CD4-positive, alpha-beta memory T cell (primary cell): ENCODE data around the gene METRNL. TPM values are rescaled to one million over a fixed set of nuclear protein-coding genes. Genes with fewer than 3 reads are reported as not detected.
"Not testable (repeated sequence)": the region's sequence is repeated elsewhere in the genome, so short reads cannot be mapped to it uniquely, and the experiment has no call there.

ENCODE experiments used
- CTCF ChIA-PET: fragments of 350-600 bp; sonication (Branson Sonifier 250); formaldehyde crosslinking; loops from one replicate; lab custom pipeline; 2021; ENCODE audit warnings: inconsistent platforms; ENCODE audit not compliant: partially characterized antibody; lab: Charles Lee
- POLR2A ChIA-PET: fragments of 350-600 bp; sonication (Branson Sonifier 250); formaldehyde crosslinking; loops from one replicate; lab custom pipeline; 2021; ENCODE audit not compliant: partially characterized antibody; lab: Charles Lee
- DNase-seq, 5 donors: peaks; one replicate each; pipeline versions ENCODE4 v3.0.0 to v3.0.0-alpha.2; 2020 to 2022; ENCODE audit warnings: mixed read lengths in 1 of 5
- H3K27ac ChIP-seq: one replicate; pipeline ENCODE4 v1.7.0; 2013; ENCODE audit warnings: low read depth, low read length
- H3K27me3 ChIP-seq: 2 replicates; pipeline ENCODE4 v1.7.0; 2013; ENCODE audit warnings: mild to moderate bottlenecking, low read length, moderate library complexity; ENCODE audit not compliant: insufficient read depth
- H3K36me3 ChIP-seq: 2 replicates; pipeline ENCODE4 v1.7.0; 2013; ENCODE audit warnings: mild to moderate bottlenecking, low read length, moderate library complexity; ENCODE audit not compliant: insufficient read depth
- H3K4me1 ChIP-seq: 2 replicates; pipeline ENCODE4 v1.7.0; 2013; ENCODE audit warnings: mild to moderate bottlenecking, low read length, moderate library complexity; ENCODE audit not compliant: insufficient read depth
- H3K4me3 ChIP-seq, 2 donors: one replicate each; pipeline ENCODE4 v1.7.0; 2013; ENCODE audit warnings: low read length in 2 of 2, mild to moderate bottlenecking in 1 of 2
- H3K9me3 ChIP-seq, 2 donors: one replicate each; pipeline ENCODE4 v1.7.0; 2013; ENCODE audit warnings: low read length in 2 of 2, control low read depth in 1 of 2; ENCODE audit not compliant: control insufficient read depth in 1 of 2
- H3K27ac Mint-ChIP-seq, 7 donors: one replicate each; pipeline ENCODE4 v1.8.0; 2020 to 2021; ENCODE audit warnings: mixed read lengths in 7 of 7, mild to moderate bottlenecking in 6 of 7, inconsistent platforms in 3 of 7, moderate library complexity in 3 of 7
- H3K27me3 Mint-ChIP-seq, 2 donors: one replicate each; pipeline ENCODE4 v1.8.0; 2020 to 2021; ENCODE audit warnings: mixed read lengths in 2 of 2
- H3K36me3 Mint-ChIP-seq, 2 donors: one replicate each; pipeline ENCODE4 v1.8.0; 2020 to 2021; ENCODE audit warnings: mixed read lengths in 2 of 2, inconsistent platforms in 1 of 2, mild to moderate bottlenecking in 1 of 2
- H3K4me1 Mint-ChIP-seq, 4 donors: one replicate each; pipeline ENCODE4 v1.8.0; 2020 to 2021; ENCODE audit warnings: mixed read lengths in 4 of 4, mild to moderate bottlenecking in 1 of 4
- H3K4me3 Mint-ChIP-seq, 8 donors: one replicate each; pipeline ENCODE4 v1.8.0; 2020 to 2021; ENCODE audit warnings: mixed read lengths in 8 of 8, mild to moderate bottlenecking in 7 of 8, moderate library complexity in 6 of 8, inconsistent platforms in 3 of 8
- H3K9me3 Mint-ChIP-seq, 8 donors: one replicate each; pipeline ENCODE4 v1.8.0; 2020 to 2021; ENCODE audit warnings: mixed read lengths in 8 of 8, mild to moderate bottlenecking in 5 of 8, inconsistent platforms in 3 of 8, moderate library complexity in 1 of 8
- intact Hi-C: fragments of 100-400 bp; cut with micrococcal nuclease; formaldehyde crosslinking; loops from one replicate; pipeline ENCODE4 v1.15.1; 2023
- polyA plus RNA-seq, 2 donors: library from polyadenylated mRNA; unstranded; fragments of 300-500 nt; fragmentation: Illumina TruSeq; gene quantifications; one replicate each; pipeline ENCODE4 v1.2.3, GENCODE V29; 2021
- total RNA-seq, 2 experiments: library from RNA; stranded (reverse); gene quantifications; one replicate each; pipeline ENCODE4 v1.2.3, GENCODE V29; 2021

METRNL gene
- total and polyA plus RNA-seq, 4 experiments from 2014 or later: 0.67 to 6.5 (median 4.0) TPM

DNA sequence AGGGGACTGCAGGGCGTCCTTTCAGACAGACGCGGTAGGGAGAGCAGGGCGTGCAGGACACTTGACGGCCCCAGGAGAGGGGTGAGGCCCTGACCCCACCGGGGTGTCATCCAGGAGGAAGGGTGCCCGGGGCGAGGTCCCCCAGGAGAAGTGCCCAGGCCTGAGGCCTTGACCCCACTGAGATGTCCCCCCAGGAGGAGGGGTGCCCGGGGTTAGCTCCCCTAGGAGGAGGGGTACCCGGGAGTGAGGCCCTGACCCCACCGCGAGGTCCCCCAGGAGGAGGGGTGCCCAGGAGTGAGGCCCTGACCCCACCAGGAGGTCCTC lies 27.2 kb upstream of the METRNL start:
- Mint-ChIP-seq H3K27ac (peak overlapping the region; percentile 62 to 97 (median 90)), H3K9me3 (no peaks in the 10 kb centered on the region), H3K27me3 (no peaks in the 10 kb centered on the region), H3K4me3 (peak overlapping the region in 7 of 8 donors; percentile 64 to 86 (median 77)), H3K36me3 (peaks cover 0 to 1% of the 10 kb centered on the region in 2 donors), H3K4me1 (peaks cover 13 to 47% (median 32%) of the 10 kb centered on the region in 4 donors)
- H3K27ac ChIP-seq: peak overlapping the region; percentile 82
- CTCF ChIA-PET: no interaction called here
- POLR2A ChIA-PET: interaction anchor here (1.2 to 1.9 kb wide), 4 partner anchors 27 to 159 kb away, joined by 4 to 19 read pairs (median 7); partner anchors contain the start of gene METRNL
- no peaks in the 10 kb centered on the region for H3K9me3 ChIP-seq
- no peaks in the 10 kb centered on the region for H3K27me3 ChIP-seq
- H3K4me3 ChIP-seq: peak overlapping the region; percentile 42 to 46
- no peak for DNase-seq
- intact Hi-C loops: no loop called here
- H3K4me1 ChIP-seq: peaks cover 43% of the 10 kb centered on the region
- H3K36me3 ChIP-seq: no peaks in the 10 kb centered on the region

DNA sequence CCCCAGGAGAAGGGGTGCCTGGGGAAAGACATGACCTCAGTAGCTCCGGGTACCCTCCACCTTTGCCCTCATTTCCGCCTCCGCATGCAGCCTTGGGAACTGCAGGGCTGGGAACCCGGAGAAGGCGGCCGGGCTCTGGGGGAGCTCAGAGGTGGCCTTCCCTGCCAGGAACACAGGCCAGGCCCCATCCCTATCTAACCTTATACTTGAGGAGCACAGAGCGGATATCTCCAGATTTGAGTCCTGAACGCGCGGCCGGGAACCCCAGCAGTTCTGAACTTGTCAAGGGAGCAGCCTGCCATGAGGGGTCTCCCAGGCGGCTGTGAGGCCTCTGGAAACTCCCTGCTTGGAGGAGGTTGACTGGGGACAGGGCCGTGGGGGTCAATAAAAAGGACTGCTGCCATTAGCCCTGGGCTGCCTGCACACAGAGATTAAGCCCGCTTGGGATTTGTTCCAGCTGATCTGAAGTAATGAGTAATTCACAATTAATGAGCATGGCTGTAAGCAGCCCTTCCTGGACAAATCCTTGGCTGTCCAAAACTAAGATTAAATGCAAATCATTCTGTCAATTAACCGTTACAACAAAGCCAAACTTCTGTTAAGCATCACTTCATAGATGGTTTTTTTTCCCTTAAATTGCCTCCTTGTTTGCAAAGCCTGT lies 26.3 kb upstream of the METRNL start:
- Mint-ChIP-seq H3K4me1 (peaks cover 13 to 42% (median 28%) of the 10 kb centered on the region in 4 donors), H3K27me3 (no peaks in the 10 kb centered on the region), H3K9me3 (no peaks in the 10 kb centered on the region), H3K27ac (peak overlapping the region; percentile 61 to 95 (median 89)), H3K36me3 (no peaks in the 10 kb centered on the region), H3K4me3 (peak overlapping the region in 1 of 8 donors; percentile 85)
- intact Hi-C loops: no loop called here
- Histone ChIP-seq H3K27ac (peak overlapping the region; percentile 3), H3K27me3 (no peaks in the 10 kb centered on the region), H3K4me3 (no peak overlapping the region), H3K4me1 (peaks cover 38% of the 10 kb centered on the region), H3K36me3 (no peaks in the 10 kb centered on the region), H3K9me3 (no peaks in the 10 kb centered on the region)
- ChIA-PET POLR2A (interaction anchor here (1.1 to 1.4 kb wide), 2 partner anchors 24 to 67 kb away, joined by 3 read pairs; no protein-coding TSS in a partner anchor), CTCF (no interaction called here)
- DNase-seq: no peak

DNA sequence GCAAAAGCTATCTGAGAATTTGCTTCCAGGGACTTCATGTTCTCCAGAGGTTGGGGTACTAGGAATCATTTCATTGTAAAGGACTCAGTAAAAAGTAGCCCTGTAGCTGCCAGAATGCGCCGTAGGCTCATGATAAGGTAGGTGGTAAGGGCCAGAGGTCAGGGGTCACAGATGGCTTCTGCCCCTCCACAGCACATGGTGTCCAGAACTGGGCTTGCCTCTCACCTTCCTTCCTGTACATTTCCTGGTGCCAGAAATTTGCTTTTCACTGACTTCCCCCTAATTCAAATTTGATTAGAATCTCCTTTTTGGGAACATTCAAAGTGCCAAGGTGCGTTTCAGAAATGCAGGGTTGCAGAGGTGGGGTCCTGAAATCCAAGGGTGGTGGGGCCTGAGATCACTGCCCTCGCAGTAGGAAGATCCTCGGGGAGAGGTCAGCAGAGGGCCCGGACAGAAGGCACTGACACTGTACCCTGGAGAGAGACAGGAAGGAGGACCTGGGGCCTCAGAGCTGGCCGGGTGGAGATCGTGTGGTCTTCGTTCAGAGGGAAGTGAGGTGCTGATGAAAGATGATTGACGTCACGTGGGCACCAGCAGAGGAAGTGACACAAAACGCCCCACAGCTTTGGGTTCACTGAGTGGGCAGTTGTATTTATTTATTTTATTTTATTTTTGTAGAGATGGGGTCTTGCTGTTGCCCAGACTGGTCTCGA lies 25.5 kb upstream of the METRNL start:
- Mint-ChIP-seq H3K36me3 (no peaks in the 10 kb centered on the region), H3K4me1 (peaks cover 9 to 34% (median 21%) of the 10 kb centered on the region in 4 donors), H3K27ac (peak overlapping the region; percentile 75 to 95 (median 89)), H3K4me3 (peak overlapping the region in 1 of 8 donors; percentile 85), H3K27me3 (no peaks in the 10 kb centered on the region), H3K9me3 (no peaks in the 10 kb centered on the region)
- DNase-seq: peak in 3 of 5 donors; percentile 35 to 37 (median 36)
- H3K27me3 ChIP-seq: no peaks in the 10 kb centered on the region
- H3K9me3 ChIP-seq: no peaks in the 10 kb centered on the region
- H3K27ac ChIP-seq: peak overlapping the region; percentile 3
- intact Hi-C loops: no loop called here
- ChIA-PET CTCF (no interaction called here), POLR2A (interaction anchor here (0.8 to 1.4 kb wide), 3 partner anchors 8 to 68 kb away, joined by 3 read pairs; no protein-coding TSS in a partner anchor)
- no peaks in the 10 kb centered on the region for H3K36me3 ChIP-seq
- peaks cover 31% of the 10 kb centered on the region for H3K4me1 ChIP-seq
- H3K4me3 ChIP-seq: no peak overlapping the region

DNA sequence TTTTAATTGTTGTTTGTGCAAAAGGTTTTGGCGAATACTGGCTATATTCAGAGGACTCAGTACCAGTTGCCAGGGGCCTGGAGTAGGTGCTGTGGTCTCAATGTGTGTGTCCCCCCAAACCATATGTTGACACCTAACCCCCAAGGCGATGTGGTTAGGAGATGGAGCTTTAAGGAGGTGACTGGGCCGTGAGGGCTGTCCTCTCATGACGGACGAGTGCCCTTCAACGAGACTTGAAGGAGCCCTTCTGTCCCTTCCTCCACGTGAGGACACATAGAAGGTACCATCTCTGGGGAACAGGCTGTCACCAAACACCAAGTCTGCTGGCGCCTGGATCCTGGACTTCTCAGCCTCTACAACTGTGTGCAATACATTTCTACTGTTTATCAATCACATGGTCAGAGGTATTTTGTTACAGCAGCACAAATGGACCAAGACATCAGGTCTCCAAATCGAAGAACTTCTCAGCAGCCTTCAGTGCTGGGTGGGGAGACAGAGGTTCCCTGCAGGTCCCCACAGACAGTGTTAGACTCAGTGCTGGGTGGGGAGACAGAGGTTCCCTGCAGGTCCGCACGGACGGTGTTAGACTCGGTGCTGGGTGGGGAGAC lies 24.8 kb upstream of the METRNL start:
- intact Hi-C loops: no loop called here

DNA sequence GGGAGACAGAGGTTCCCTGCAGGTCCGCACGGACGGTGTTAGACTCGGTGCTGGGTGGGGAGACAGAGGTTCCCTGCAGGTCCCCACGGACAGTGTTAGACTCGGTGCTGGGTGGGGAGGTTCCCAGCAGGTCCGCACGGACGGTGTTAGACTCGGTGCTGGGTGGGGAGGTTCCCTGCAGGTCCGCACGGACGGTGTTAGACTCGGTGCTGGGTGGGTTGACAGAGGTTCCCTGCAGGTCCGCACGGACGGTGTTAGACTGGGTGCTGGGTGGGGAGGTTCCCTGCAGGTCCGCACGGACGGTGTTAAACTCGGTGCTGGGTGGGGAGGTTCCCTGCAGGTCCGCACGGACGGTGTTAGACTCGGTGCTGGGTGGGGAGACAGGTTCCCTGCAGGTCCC lies 24.2 kb upstream of the METRNL start:
- H3K4me3 ChIP-seq, H3K27ac ChIP-seq, H3K36me3 ChIP-seq, POLR2A ChIA-PET, H3K27me3 ChIP-seq, intact Hi-C loops, H3K27ac Mint-ChIP-seq, H3K9me3 ChIP-seq, H3K9me3 Mint-ChIP-seq, CTCF ChIA-PET, DNase-seq, H3K36me3 Mint-ChIP-seq, H3K4me3 Mint-ChIP-seq, H3K27me3 Mint-ChIP-seq: not testable (repeated sequence)
- H3K4me1 ChIP-seq: peaks cover 24% of the 10 kb centered on the region
- H3K4me1 Mint-ChIP-seq: peaks cover 9 to 32% (median 16%) of the 10 kb centered on the region in 4 donors

More for the DNA sequence above, 24.8 kb upstream of the METRNL start:
- no peak overlapping the region for H3K4me3 ChIP-seq
- no peaks in the 10 kb centered on the region for H3K36me3 ChIP-seq
- Mint-ChIP-seq H3K27me3 (no peaks in the 10 kb centered on the region), H3K36me3 (no peaks in the 10 kb centered on the region), H3K4me1 (peaks cover 9 to 32% (median 18%) of the 10 kb centered on the region in 4 donors), H3K9me3 (no peaks in the 10 kb centered on the region), H3K27ac (peak overlapping the region in 5 of 7 donors; percentile 29 to 95 (median 77)), H3K4me3 (no peak overlapping the region)
- no peaks in the 10 kb centered on the region for H3K27me3 ChIP-seq
- peaks cover 24% of the 10 kb centered on the region for H3K4me1 ChIP-seq
- H3K27ac ChIP-seq: no peak overlapping the region
- ChIA-PET POLR2A (interaction anchor here (0.8 to 1.4 kb wide), 2 partner anchors 9 to 69 kb away, joined by 3 read pairs; no protein-coding TSS in a partner anchor), CTCF (no interaction called here)
- no peak for DNase-seq
- H3K9me3 ChIP-seq: no peaks in the 10 kb centered on the region

DNA sequence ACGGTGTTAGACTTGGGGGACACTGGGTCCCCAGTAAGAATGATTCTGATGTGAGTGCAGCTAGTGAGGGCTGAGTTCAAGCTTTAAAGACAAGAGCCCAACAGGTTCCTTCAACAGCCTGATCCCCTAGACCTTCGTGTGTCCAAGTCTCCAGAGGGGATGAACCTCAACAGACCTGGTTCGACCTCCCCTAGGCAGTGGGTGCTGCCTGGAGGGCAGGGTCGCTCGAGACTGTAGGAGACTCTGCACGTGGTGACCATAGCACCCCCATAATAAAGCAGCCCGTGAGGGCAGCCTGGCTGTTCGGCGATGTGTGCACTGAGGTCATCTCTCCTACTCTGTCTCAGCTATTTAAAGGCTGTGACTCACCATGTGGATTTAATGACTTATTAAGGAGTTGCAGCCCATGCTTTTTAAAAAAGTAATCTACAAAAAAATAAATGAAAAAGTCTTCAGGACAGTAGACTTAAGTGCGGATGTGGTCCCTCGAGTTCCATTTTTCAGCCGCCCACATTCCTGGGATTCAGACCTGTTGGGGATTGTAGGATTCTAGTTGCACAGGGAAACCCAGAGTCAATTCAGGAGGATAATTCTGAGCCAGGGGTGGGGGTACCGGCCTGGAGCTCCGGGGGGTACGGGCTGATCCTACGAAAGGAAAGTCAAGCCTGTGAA lies 23.4 kb upstream of the METRNL start:
- POLR2A ChIA-PET: no interaction called here
- intact Hi-C loops: no loop called here
- Histone ChIP-seq H3K27me3 (no peaks in the 10 kb centered on the region), H3K4me3 (no peak overlapping the region), H3K9me3 (no peaks in the 10 kb centered on the region), H3K4me1 (peaks cover 24% of the 10 kb centered on the region), H3K27ac (no peak overlapping the region), H3K36me3 (no peaks in the 10 kb centered on the region)
- Mint-ChIP-seq H3K27ac (peak overlapping the region in 3 of 7 donors; percentile 12 to 75 (median 37)), H3K4me1 (peaks cover 5 to 25% (median 11%) of the 10 kb centered on the region in 4 donors), H3K4me3 (no peak overlapping the region), H3K27me3 (no peaks in the 10 kb centered on the region), H3K36me3 (no peaks in the 10 kb centered on the region), H3K9me3 (no peaks in the 10 kb centered on the region)
- no peak for DNase-seq
- CTCF ChIA-PET: no interaction called here
